GM12874 (cell line): ENCODE measurements around the gene PAFAH1B1.

Source experiments
- TF ChIP-seq, protein P1 (sequence below): IDR thresholded peaks from 2 replicates; pipeline ENCODE4 v1.5.1; 2011; ENCODE audit warnings: low read depth, mild to moderate bottlenecking, control low read depth, low read length, moderate library complexity; ENCODE audit not compliant: insufficient read depth

Gene PAFAH1B1

GRCh38 chr17:2615882-2616281, 22.4 kb downstream of the PAFAH1B1 start:
- TF ChIP-seq, protein P1, sequence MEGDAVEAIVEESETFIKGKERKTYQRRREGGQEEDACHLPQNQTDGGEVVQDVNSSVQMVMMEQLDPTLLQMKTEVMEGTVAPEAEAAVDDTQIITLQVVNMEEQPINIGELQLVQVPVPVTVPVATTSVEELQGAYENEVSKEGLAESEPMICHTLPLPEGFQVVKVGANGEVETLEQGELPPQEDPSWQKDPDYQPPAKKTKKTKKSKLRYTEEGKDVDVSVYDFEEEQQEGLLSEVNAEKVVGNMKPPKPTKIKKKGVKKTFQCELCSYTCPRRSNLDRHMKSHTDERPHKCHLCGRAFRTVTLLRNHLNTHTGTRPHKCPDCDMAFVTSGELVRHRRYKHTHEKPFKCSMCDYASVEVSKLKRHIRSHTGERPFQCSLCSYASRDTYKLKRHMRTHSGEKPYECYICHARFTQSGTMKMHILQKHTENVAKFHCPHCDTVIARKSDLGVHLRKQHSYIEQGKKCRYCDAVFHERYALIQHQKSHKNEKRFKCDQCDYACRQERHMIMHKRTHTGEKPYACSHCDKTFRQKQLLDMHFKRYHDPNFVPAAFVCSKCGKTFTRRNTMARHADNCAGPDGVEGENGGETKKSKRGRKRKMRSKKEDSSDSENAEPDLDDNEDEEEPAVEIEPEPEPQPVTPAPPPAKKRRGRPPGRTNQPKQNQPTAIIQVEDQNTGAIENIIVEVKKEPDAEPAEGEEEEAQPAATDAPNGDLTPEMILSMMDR, result no peak

DNA sequence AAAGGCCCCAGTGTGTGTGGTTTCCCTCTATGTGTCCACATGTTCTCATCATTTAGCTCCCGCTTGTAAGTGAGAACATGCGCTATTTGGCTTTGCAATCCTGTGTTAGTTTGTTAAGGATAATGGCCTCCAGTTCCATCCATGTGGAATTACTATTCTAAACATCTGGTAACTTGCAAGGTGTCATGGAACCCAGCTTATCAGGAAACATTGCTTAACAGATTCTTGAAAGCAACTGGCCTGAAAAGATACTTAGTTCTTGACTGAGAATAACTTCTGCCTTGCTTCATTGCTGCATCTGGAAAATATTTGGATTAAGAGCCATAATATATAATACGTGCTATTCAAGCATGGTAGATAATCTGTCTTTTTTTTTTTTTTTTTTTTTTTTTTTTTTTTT, 27.8 kb downstream of the PAFAH1B1 start:
- TF ChIP-seq, protein P1, result no peak

DNA sequence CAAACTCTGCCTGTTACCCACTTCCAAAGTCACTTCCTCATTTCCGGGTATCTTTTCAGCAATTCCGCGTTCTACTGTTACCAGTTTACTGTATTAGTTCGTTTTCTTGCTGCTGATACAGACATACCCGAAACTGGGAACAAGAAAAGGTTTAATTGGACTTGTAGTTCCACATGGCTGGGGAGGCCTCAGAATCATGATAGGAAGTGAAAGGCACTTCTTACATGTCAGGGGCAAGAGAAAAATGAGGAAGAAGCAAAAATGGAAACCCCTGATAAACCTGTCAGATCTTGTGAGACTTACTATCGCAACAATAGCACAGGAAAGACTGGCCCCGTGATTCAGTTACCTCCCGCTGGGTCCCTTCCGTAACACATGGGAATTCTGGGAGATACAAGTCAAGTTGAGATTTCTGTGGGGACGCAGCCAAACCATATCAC, 30.9 kb downstream of the PAFAH1B1 start:
- TF ChIP-seq, protein P1, result no peak

GRCh38 chr17:2631211-2631610, 37.8 kb downstream of the PAFAH1B1 start:
- TF ChIP-seq, protein P1, result no peak

DNA sequence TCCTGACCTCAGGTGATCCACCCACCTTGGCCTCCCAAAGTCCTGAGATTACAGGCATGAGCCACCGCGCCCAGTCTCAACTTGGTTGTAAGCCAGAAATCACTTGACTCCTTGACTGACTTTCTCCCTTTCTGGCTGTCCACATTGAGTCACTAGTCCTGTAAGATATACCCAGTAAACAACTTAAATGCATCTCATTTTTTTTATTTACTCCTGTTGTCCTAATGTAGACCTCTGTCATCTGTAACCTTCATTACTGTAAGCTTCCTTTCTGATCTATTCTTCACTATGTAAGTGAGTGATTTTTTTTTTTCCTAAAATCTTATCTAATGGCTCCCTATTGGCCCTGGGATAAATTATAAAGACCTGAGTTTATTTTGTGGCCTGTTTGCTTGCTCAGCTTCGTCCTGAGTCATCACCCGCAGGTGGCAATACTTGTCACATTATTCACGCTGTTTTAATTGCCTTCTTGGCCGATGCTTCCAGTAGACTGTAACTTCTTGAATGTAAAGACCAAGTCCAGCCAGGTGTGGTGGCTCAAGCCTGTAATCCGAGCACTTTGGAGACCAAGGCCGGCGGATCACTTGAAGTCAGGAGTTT, 41.0 kb downstream of the PAFAH1B1 start:
- TF ChIP-seq, protein P1, result no peak

DNA sequence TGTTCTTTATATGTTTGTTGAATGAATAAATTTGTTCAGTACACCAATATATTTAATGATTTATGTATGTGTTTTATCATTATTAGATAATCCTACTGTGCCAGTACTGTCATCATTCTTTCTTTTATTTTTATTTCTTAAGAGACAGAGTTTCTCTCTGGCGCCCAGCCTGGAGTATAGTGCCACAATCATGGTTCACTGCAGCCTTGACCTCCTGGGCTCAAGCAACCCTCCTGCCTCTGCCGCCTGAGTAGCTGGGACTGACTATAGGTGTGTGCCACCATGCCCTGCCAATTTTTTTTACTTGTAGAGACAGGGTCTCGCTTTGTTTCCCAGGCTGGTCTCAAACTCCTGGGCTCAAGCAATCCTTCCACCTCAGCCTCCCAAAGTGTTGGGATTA, 41.8 kb downstream of the PAFAH1B1 start:
- TF ChIP-seq, protein P1, result no peak

GRCh38 chr17:2635675-2636074, 42.2 kb downstream of the PAFAH1B1 start:
- TF ChIP-seq, protein P1, result no peak
